Activated naive CD4-positive, alpha-beta T cell treated with anti-CD3 and anti-CD28 coated beads for 36 hours (primary cell): Measurements from ENCODE around the gene MACROD2. TPM values are rescaled to one million over a fixed set of nuclear protein-coding genes. Genes with fewer than 3 reads are reported as not detected.
"Not testable (repeated sequence)": the region's sequence is repeated elsewhere in the genome, so short reads cannot be mapped to it uniquely, and the experiment has no call there.

Experiments
- CTCF ChIA-PET: fragments of 350-600 bp; sonication (Branson Sonifier 250); formaldehyde crosslinking; loops from one replicate; lab custom pipeline; 2021; ENCODE audit warnings: antibody characterized with exemption; lab: Charles Lee
- DNase-seq: peaks from one replicate; pipeline ENCODE4 v3.0.0-alpha.2; 2020
- H3K27ac Mint-ChIP-seq: one replicate; pipeline ENCODE4 v1.8.0; 2021; ENCODE audit warnings: mild to moderate bottlenecking, mixed read lengths
- H3K27me3 Mint-ChIP-seq: one replicate; pipeline ENCODE4 v1.8.0; 2021; ENCODE audit warnings: low read depth, mixed read lengths
- H3K36me3 Mint-ChIP-seq: one replicate; pipeline ENCODE4 v1.8.0; 2021; ENCODE audit warnings: low read depth, mixed read lengths
- H3K4me1 Mint-ChIP-seq: one replicate; pipeline ENCODE4 v1.8.0; 2021; ENCODE audit warnings: low read depth, mixed read lengths
- H3K4me3 Mint-ChIP-seq: one replicate; pipeline ENCODE4 v1.8.0; 2021; ENCODE audit warnings: mild to moderate bottlenecking, moderate library complexity, mixed read lengths
- H3K9me3 Mint-ChIP-seq: one replicate; pipeline ENCODE4 v1.8.0; 2021; ENCODE audit warnings: mixed read lengths
- intact Hi-C: fragments of 100-400 bp; cut with micrococcal nuclease; formaldehyde crosslinking; loops from one replicate; pipeline ENCODE4 v1.15.1; 2023
- total RNA-seq, 2 experiments: library from RNA; stranded (reverse); gene quantifications; one replicate each; pipeline ENCODE4 v1.2.3, GENCODE V29; 2021

The MACROD2 gene
- total RNA-seq, 2 experiments from 2014 or later = not detected

- Mint-ChIP-seq H3K9me3 (peaks cover 16% of the 10 kb centered on the region), H3K27ac (no peak overlapping the region), H3K27me3 (no peaks in the 10 kb centered on the region), H3K36me3 (peaks cover 3% of the 10 kb centered on the region), H3K4me1 (no peaks in the 10 kb centered on the region), H3K4me3 (no peak overlapping the region)
- intact Hi-C loops = no loop called here
- CTCF ChIA-PET = no interaction called here
- no peak for DNase-seq
These were observed 990.8 kb downstream of the MACROD2 start for GRCh38 chr20:14986026-14986655.

GRCh38 chr20:14986656-14987055 lies 991.3 kb downstream of the MACROD2 start:
- Mint-ChIP-seq H3K27ac (no peak overlapping the region), H3K4me3 (no peak overlapping the region), H3K4me1 (no peaks in the 10 kb centered on the region), H3K9me3 (peaks cover 13% of the 10 kb centered on the region), H3K36me3 (peaks cover 3% of the 10 kb centered on the region), H3K27me3 (no peaks in the 10 kb centered on the region)
- intact Hi-C loops = no loop called here
- CTCF ChIA-PET = no interaction called here
- no peak for DNase-seq

- DNase-seq = no peak
- intact Hi-C loops = no loop called here
- H3K4me1 Mint-ChIP-seq = no peaks in the 10 kb centered on the region
- no peak overlapping the region for H3K4me3 Mint-ChIP-seq
- no peaks in the 10 kb centered on the region for H3K36me3 Mint-ChIP-seq
- no peaks in the 10 kb centered on the region for H3K9me3 Mint-ChIP-seq
- no peaks in the 10 kb centered on the region for H3K27me3 Mint-ChIP-seq
- CTCF ChIA-PET = no interaction called here
- H3K27ac Mint-ChIP-seq = no peak overlapping the region
These were observed 994.4 kb downstream of the MACROD2 start for GRCh38 chr20:14989535-14990290.

GRCh38 chr20:14991023-14991422 lies 995.7 kb downstream of the MACROD2 start:
- H3K27ac Mint-ChIP-seq = no peak overlapping the region
- DNase-seq = no peak
- no peaks in the 10 kb centered on the region for H3K27me3 Mint-ChIP-seq
- CTCF ChIA-PET = no interaction called here
- no peak overlapping the region for H3K4me3 Mint-ChIP-seq
- intact Hi-C loops = no loop called here
- H3K4me1 Mint-ChIP-seq = no peaks in the 10 kb centered on the region
- no peaks in the 10 kb centered on the region for H3K9me3 Mint-ChIP-seq
- H3K36me3 Mint-ChIP-seq = no peaks in the 10 kb centered on the region

GRCh38 chr20:14992153-14992552 lies 996.8 kb downstream of the MACROD2 start:
- H3K36me3 Mint-ChIP-seq = no peaks in the 10 kb centered on the region
- CTCF ChIA-PET = no interaction called here
- no peaks in the 10 kb centered on the region for H3K4me1 Mint-ChIP-seq
- intact Hi-C loops = no loop called here
- no peak overlapping the region for H3K4me3 Mint-ChIP-seq
- H3K9me3 Mint-ChIP-seq = no peaks in the 10 kb centered on the region
- no peak overlapping the region for H3K27ac Mint-ChIP-seq
- no peak for DNase-seq
- no peaks in the 10 kb centered on the region for H3K27me3 Mint-ChIP-seq

DNA sequence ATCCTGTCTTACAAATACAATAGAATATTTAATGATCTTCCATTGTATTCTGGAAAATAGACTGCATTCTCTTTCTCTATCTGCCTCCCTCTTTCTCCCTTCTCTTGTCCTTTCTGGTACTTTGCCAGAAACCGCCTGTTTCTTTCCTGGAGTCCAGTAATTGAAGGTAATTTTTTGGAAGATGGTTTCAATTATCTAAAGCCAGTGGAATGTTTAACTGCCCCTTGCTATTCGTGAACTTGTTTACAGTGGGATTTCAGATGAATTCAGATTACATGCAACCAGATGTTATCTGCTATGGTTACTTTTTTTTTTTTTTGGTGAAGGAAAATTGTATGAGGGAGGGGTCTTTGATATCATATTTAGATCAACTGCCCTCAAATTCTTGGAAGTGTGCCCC lies 997.6 kb downstream of the MACROD2 start:
- CTCF ChIA-PET = no interaction called here
- Mint-ChIP-seq H3K4me3 (no peak overlapping the region), H3K27me3 (no peaks in the 10 kb centered on the region), H3K4me1 (no peaks in the 10 kb centered on the region), H3K36me3 (no peaks in the 10 kb centered on the region), H3K27ac (no peak overlapping the region), H3K9me3 (no peaks in the 10 kb centered on the region)
- no peak for DNase-seq
- intact Hi-C loops = no loop called here

DNA sequence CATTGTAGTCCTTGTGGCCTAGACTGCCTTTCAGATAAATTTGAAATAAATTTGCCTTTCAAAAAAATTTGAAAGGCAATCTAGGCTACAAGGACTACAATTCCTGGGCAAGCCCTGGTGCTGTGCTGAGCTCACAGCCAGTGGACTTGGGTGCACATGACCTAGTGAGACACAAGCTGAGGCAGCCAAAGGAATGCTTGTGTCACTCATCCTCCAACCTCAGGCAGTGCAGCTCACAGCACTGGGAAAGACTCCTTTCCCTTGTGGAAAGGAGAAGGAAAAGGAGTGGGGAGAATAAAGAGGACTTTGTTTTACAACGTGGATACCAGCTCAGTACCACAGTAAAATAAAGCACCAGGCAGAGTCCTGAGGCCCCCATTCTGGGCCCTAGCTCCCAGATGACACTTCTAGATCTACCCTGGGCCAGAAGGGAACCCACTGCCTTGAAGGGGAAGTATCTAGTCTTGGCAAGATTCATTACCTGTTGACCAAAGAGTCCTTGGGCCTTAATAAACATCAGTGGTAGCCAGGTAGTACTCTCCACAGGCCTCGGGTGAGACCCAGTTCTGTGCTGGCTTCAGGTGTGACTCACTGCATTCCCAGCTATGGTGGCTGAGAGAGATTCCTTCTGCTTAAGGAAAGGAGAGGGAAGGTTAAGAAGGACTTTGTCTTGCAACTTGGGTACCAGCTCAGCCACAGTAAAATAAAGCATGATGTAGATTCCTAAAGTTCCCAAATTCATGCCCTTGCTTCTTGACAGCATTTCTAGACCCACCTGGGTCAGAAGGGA lies 1001.8 kb downstream of the MACROD2 start:
- Mint-ChIP-seq H3K36me3 (no peaks in the 10 kb centered on the region), H3K9me3 (peaks cover 9% of the 10 kb centered on the region), H3K4me1 (no peaks in the 10 kb centered on the region), H3K27me3 (no peaks in the 10 kb centered on the region), H3K4me3 (no peak overlapping the region), H3K27ac (no peak overlapping the region)
- intact Hi-C loops = no loop called here
- CTCF ChIA-PET = no interaction called here
- DNase-seq = no peak

GRCh38 chr20:14997791-14998190 lies 1002.5 kb downstream of the MACROD2 start:
- no peak for DNase-seq
- intact Hi-C loops = no loop called here
- no peak overlapping the region for H3K27ac Mint-ChIP-seq
- CTCF ChIA-PET = no interaction called here
- H3K36me3 Mint-ChIP-seq = no peaks in the 10 kb centered on the region
- no peak overlapping the region for H3K4me3 Mint-ChIP-seq
- H3K9me3 Mint-ChIP-seq = peaks cover 9% of the 10 kb centered on the region
- no peaks in the 10 kb centered on the region for H3K4me1 Mint-ChIP-seq
- no peaks in the 10 kb centered on the region for H3K27me3 Mint-ChIP-seq

DNA sequence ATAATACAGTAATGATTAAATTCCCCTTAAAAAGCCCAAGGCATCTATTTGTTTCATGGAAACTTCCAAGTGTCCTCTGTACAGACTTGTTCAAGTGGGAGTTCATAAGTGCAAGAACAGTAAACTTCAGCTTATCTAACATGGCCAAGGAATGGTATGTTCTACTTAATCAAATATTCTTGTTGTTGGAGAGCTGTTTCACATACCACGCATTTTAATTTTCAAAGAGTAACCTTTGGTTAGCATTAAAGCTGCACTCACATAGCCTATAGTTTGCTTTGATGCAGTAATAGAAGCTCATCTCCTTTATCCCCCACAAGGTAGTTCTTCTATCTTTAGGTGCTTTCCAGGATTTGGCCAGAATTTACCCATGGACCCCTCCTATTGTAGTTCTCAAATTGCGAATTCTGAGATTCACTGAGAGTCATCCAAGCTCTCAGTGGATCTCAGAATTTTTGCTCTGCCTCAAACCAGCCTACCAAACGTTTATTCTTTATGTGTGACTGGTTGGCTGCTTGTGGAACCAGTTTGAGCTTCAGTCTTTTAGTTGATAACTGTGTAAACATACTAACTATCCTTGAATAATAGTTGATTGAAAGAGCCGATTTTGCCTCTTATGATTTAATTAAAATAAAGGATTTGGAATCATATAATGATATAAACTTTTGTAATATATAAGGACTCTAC lies 1010.1 kb downstream of the MACROD2 start:
- CTCF ChIA-PET = no interaction called here

GRCh38 chr20:15011631-15012030 lies 1016.3 kb downstream of the MACROD2 start:
- peaks cover 2% of the 10 kb centered on the region for H3K9me3 Mint-ChIP-seq
- no peaks in the 10 kb centered on the region for H3K27me3 Mint-ChIP-seq
- H3K36me3 Mint-ChIP-seq = no peaks in the 10 kb centered on the region
- intact Hi-C loops = no loop called here
- CTCF ChIA-PET = no interaction called here
- H3K4me3 Mint-ChIP-seq = no peak overlapping the region
- H3K27ac Mint-ChIP-seq = no peak overlapping the region
- no peak for DNase-seq
- no peaks in the 10 kb centered on the region for H3K4me1 Mint-ChIP-seq

More for the DNA sequence above, 1010.1 kb downstream of the MACROD2 start:
- no peak overlapping the region for H3K4me3 Mint-ChIP-seq
- intact Hi-C loops = no loop called here
- H3K36me3 Mint-ChIP-seq = no peaks in the 10 kb centered on the region
- no peaks in the 10 kb centered on the region for H3K27me3 Mint-ChIP-seq
- H3K4me1 Mint-ChIP-seq = no peaks in the 10 kb centered on the region
- no peak for DNase-seq
- no peak overlapping the region for H3K27ac Mint-ChIP-seq
- H3K9me3 Mint-ChIP-seq = peaks cover 2% of the 10 kb centered on the region

DNA sequence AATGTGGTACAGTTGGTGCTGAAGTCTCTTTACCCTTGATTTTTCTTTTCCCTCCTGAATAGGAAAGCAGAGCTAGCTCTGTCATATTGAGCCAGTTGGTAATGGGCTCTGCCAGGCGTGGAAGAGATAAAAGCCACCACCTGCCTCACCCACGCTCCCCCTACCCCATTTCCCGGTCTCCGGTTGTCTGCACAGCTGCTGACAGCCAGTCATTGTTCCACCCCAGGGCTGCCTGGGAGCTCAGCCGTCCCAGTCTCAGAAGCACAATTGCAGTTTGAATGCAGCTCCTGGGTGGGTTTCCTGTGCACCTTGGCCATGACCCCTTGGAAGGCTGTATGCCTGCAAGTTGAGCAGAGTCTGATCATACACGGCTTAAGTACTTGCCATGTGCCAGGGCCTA lies 1017.2 kb downstream of the MACROD2 start:
- CTCF ChIA-PET = no interaction called here
- no peak for DNase-seq
- intact Hi-C loops = no loop called here
- Mint-ChIP-seq H3K4me3 (no peak overlapping the region), H3K9me3 (peaks cover 2% of the 10 kb centered on the region), H3K4me1 (no peaks in the 10 kb centered on the region), H3K36me3 (no peaks in the 10 kb centered on the region), H3K27ac (no peak overlapping the region), H3K27me3 (no peaks in the 10 kb centered on the region)

DNA sequence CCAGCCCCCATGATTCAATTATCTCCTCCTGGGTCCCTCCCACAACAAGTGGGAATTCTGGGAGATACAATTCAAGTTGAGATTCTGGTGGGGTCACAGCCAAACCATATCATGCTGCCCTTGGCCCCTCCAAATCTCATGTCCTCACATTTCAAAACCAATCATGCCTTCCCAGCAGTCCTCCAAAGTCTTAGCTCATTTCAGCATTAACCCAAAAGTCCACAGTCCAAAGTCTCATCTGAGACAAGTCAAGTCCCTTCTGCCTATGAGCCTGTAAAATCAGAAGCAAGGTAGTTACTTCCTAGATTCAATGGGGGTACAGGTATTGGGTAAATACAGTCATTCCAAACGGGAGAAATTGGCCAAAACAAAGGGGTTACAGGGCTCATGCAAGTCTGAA lies 1021.6 kb downstream of the MACROD2 start:
- H3K9me3 Mint-ChIP-seq, H3K27ac Mint-ChIP-seq, H3K36me3 Mint-ChIP-seq, intact Hi-C loops, H3K27me3 Mint-ChIP-seq, DNase-seq, H3K4me1 Mint-ChIP-seq, CTCF ChIA-PET, H3K4me3 Mint-ChIP-seq: not testable (repeated sequence)
